H9 (cell line): ENCODE results near the gene CHST1. TPM values are rescaled to one million over a fixed set of nuclear protein-coding genes. Genes with fewer than 3 reads are reported as not detected.

Experiments
- DNase-seq: peaks from one replicate; pipeline ENCODE4 v3.0.0-alpha.2; 2017
- H2AFZ ChIP-seq: one replicate; pipeline ENCODE4 v1.6.1; 2013; ENCODE audit warnings: mild to moderate bottlenecking, low read length, control low read depth, moderate library complexity
- H2AK5ac ChIP-seq: 2 replicates; pipeline ENCODE4 v1.6.1; 2013; ENCODE audit warnings: low read length, control low read depth, mixed read lengths; ENCODE audit not compliant: insufficient read length
- H2BK120ac ChIP-seq: one replicate; pipeline ENCODE4 v1.6.1; 2013; ENCODE audit warnings: low read depth, mild to moderate bottlenecking, low read length, control low read depth, inconsistent platforms; ENCODE audit not compliant: poor library complexity, severe bottlenecking
- H2BK12ac ChIP-seq: 2 replicates; pipeline ENCODE4 v1.6.1; 2013; ENCODE audit warnings: low read length, control low read depth, mixed read lengths, low read depth; ENCODE audit not compliant: insufficient read length
- H2BK15ac ChIP-seq: 2 replicates; pipeline ENCODE4 v1.6.1; 2013; ENCODE audit warnings: low read depth, low read length, control low read depth
- H2BK20ac ChIP-seq: one replicate; pipeline ENCODE4 v1.6.1; 2013; ENCODE audit warnings: low read depth, mild to moderate bottlenecking, low read length, control low read depth, inconsistent platforms; ENCODE audit not compliant: poor library complexity, severe bottlenecking
- H2BK5ac ChIP-seq: 2 replicates; pipeline ENCODE4 v1.6.1; 2013; ENCODE audit warnings: low read length, control low read depth, mixed read lengths; ENCODE audit not compliant: insufficient read length
- H3K14ac ChIP-seq: 2 replicates; pipeline ENCODE4 v1.6.1; 2013; ENCODE audit warnings: low read length, control low read depth; ENCODE audit not compliant: insufficient read depth
- H3K18ac ChIP-seq: 2 replicates; pipeline ENCODE4 v1.6.1; 2013; ENCODE audit warnings: low read depth, mild to moderate bottlenecking, mixed read lengths, low read length, control low read depth; ENCODE audit not compliant: insufficient read length
- H3K23ac ChIP-seq: 2 replicates; pipeline ENCODE4 v1.6.1; 2013; ENCODE audit warnings: low read length, control low read depth, mixed read lengths, low read depth; ENCODE audit not compliant: insufficient read length
- H3K23me2 ChIP-seq: 2 replicates; pipeline ENCODE4 v1.6.1; 2013; ENCODE audit warnings: low read depth, mild to moderate bottlenecking, mixed read lengths, low read length, control low read depth; ENCODE audit not compliant: insufficient read length, poor library complexity, severe bottlenecking
- H3K27ac ChIP-seq: 2 replicates; pipeline ENCODE4 v1.5.1; 2013; ENCODE audit warnings: low read length, control low read depth, mixed read lengths, low read depth; ENCODE audit not compliant: insufficient read length
- H3K27me3 ChIP-seq: 2 replicates; pipeline ENCODE4 v1.6.1; 2013; ENCODE audit warnings: low read length, control low read depth, inconsistent platforms; ENCODE audit not compliant: insufficient read depth
- H3K4ac ChIP-seq: 2 replicates; pipeline ENCODE4 v1.6.1; 2013; ENCODE audit warnings: low read depth, mild to moderate bottlenecking, control low read depth, inconsistent platforms, low read length, moderate library complexity
- H3K4me1 ChIP-seq: 2 replicates; pipeline ENCODE4 v1.6.1; 2013; ENCODE audit warnings: low read length, control low read depth, inconsistent platforms; ENCODE audit not compliant: insufficient read depth
- H3K4me2 ChIP-seq: 2 replicates; pipeline ENCODE4 v1.6.1; 2013; ENCODE audit warnings: low read length, control low read depth, mixed read lengths; ENCODE audit not compliant: insufficient read length, insufficient read depth
- H3K56ac ChIP-seq: 2 replicates; pipeline ENCODE4 v1.6.1; 2013; ENCODE audit warnings: low read depth, mild to moderate bottlenecking, mixed read lengths, low read length, control low read depth; ENCODE audit not compliant: insufficient read length
- H3K79me1 ChIP-seq: 2 replicates; pipeline ENCODE4 v1.6.1; 2013; ENCODE audit warnings: low read depth, mild to moderate bottlenecking, moderate library complexity, low read length, control low read depth, inconsistent platforms; ENCODE audit not compliant: insufficient read depth, poor library complexity, severe bottlenecking
- H3K79me2 ChIP-seq: 2 replicates; pipeline ENCODE4 v1.6.1; 2013; ENCODE audit warnings: low read length, control low read depth, inconsistent platforms; ENCODE audit not compliant: insufficient read depth
- H3K9ac ChIP-seq: 2 replicates; pipeline ENCODE4 v1.6.1; 2013; ENCODE audit warnings: low read length, control low read depth, mixed read lengths; ENCODE audit not compliant: insufficient read length; ENCODE audit errors: extremely low read depth
- H3K9me3 ChIP-seq: one replicate; pipeline ENCODE4 v1.6.1; 2013; ENCODE audit warnings: low read depth, low read length, inconsistent platforms; ENCODE audit not compliant: control insufficient read depth
- H3T11ph ChIP-seq: one replicate; pipeline ENCODE4 v1.6.1; 2013; ENCODE audit warnings: mild to moderate bottlenecking, low read length, control low read depth, inconsistent platforms
- H4K20me1 ChIP-seq: one replicate; pipeline ENCODE4 v1.6.1; 2013; ENCODE audit not compliant: control insufficient read depth, insufficient read length, insufficient read depth
- H4K5ac ChIP-seq: 2 replicates; pipeline ENCODE4 v1.6.1; 2013; ENCODE audit warnings: low read depth, mild to moderate bottlenecking, mixed read lengths, low read length, control low read depth; ENCODE audit not compliant: insufficient read length
- H4K8ac ChIP-seq: replicated peaks from 2 replicates; pipeline ENCODE4 v1.6.1; 2013; ENCODE audit warnings: low read length, control low read depth, mixed read lengths, low read depth; ENCODE audit not compliant: insufficient read length
- H4K91ac ChIP-seq: 2 replicates; pipeline ENCODE4 v1.6.1; 2013; ENCODE audit warnings: low read depth, mild to moderate bottlenecking, moderate library complexity, mixed read lengths, low read length, control low read depth; ENCODE audit not compliant: insufficient read length
- H3K27ac Mint-ChIP-seq, 3 experiments: 2 replicates in 2 of 3; 3 replicates in 1 of 3; pipeline ENCODE4 v1.8.0; 2020 to 2021; ENCODE audit warnings: mixed read lengths in 3 of 3, mild to moderate bottlenecking in 1 of 3, moderate library complexity in 1 of 3
- H3K27me3 Mint-ChIP-seq: 2 replicates; pipeline ENCODE4 v1.8.0; 2021; ENCODE audit warnings: low read depth, mild to moderate bottlenecking, moderate library complexity, mixed read lengths
- H3K36me3 Mint-ChIP-seq, 3 experiments: 2 replicates in 2 of 3; 3 replicates in 1 of 3; pipeline ENCODE4 v1.8.0; 2020 to 2021; ENCODE audit warnings: low read depth in 3 of 3, mixed read lengths in 3 of 3; ENCODE audit not compliant: insufficient read depth in 1 of 3
- H3K4me1 Mint-ChIP-seq, 2 experiments: 2 replicates each; pipeline ENCODE4 v1.8.0; 2020; ENCODE audit warnings: mixed read lengths in 2 of 2
- H3K4me3 Mint-ChIP-seq, 2 experiments: 2 replicates in 1 of 2; 3 replicates in 1 of 2; pipeline ENCODE4 v1.8.0; 2020 to 2021; ENCODE audit warnings: mild to moderate bottlenecking in 2 of 2, mixed read lengths in 2 of 2, moderate library complexity in 1 of 2
- H3K9me3 Mint-ChIP-seq, 2 experiments: 2 replicates in 1 of 2; 3 replicates in 1 of 2; pipeline ENCODE4 v1.8.0; 2020; ENCODE audit warnings: mild to moderate bottlenecking in 2 of 2, mixed read lengths in 2 of 2, moderate library complexity in 1 of 2
- WGBS: extraction: QIAGEN DNeasy Blood & Tissue Kit; methylation state at CpG from one replicate; pipeline ENCODE4 v1.1.7; 2013; ENCODE audit warnings: missing lambda C conversion rate, low lambda C conversion rate, mixed read lengths; ENCODE audit not compliant: insufficient read length; ENCODE audit errors: extremely low coverage; 5-methylcytosine and 5-hydroxymethylcytosine counted together
- total RNA-seq: library from RNA; stranded (reverse); gene quantifications from 2 replicates; pipeline ENCODE4 v1.2.1, GENCODE V29; 2021
- TF ChIP-seq, protein P1 (sequence below): fragments of 200-600 bp; sonication (generic); conservative IDR thresholded peaks from 3 replicates; pipeline ENCODE4 v1.8.0; 2021; ENCODE audit warnings: antibody characterized with exemption, mild to moderate bottlenecking

The CHST1 gene
- total RNA-seq, 1 experiment from 2014 or later: 0.57 TPM

DNA sequence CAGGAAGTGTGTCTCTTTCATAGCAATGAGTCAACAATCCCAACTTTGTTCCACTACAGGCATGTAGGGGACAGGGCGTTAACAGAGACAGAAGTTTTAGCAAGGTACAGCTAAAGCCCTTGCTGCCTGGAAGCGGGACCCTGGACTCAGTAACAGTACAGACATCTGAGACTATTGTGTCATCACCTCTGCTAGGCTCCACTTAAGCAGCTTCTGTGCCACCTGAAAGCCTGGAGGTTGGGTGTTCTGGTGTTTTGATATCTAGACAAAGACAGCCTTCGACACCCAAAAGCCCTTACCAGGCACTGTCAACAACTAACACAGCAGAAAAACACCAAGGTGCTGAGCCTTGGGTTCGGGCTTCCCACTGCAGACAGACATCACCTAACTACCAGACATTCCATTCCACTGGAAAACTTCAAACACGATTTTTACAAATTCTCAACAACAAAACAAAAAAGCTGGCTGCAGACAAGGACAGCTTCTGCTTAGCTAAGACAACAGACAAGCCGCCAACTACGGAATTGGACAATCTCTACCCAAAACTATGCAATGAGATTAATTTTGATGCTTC lies 20.6 kb upstream of the CHST1 start:
- Histone ChIP-seq H3K27me3 (no peaks in the 10 kb centered on the region; the same call in 1 of the 2 replicates), H3K27ac (no peak overlapping the region), H2AK5ac (no peak overlapping the region), H3K4ac (no peak overlapping the region), H3K23ac (no peak overlapping the region), H2BK120ac (no peak overlapping the region), H3K79me2 (no peaks in the 10 kb centered on the region), H3T11ph (no peak overlapping the region), H4K8ac (no peak overlapping the region), H3K18ac (no peak overlapping the region), H3K14ac (no peak overlapping the region), H3K79me1 (no peaks in the 10 kb centered on the region), H3K4me2 (no peak overlapping the region), H3K9me3 (no peaks in the 10 kb centered on the region), H4K91ac (no peak overlapping the region), H2BK5ac (no peak overlapping the region), H4K20me1 (no peaks in the 10 kb centered on the region), H2BK12ac (no peak overlapping the region), H2AFZ (no peak overlapping the region), H3K9ac (no peak overlapping the region), H3K4me1 (no peaks in the 10 kb centered on the region), H3K23me2 (no peaks in the 10 kb centered on the region), H2BK15ac (no peak overlapping the region), H2BK20ac (no peak overlapping the region), H4K5ac (no peak overlapping the region), H3K56ac (no peak overlapping the region)
- Mint-ChIP-seq H3K4me3 (no peak overlapping the region), H3K36me3 (no peaks in the 10 kb centered on the region; a peak in 1 of 7 replicates), H3K27ac (no peak overlapping the region), H3K9me3 (no peaks in the 10 kb centered on the region), H3K27me3 (peaks cover 14% of the 10 kb centered on the region), H3K4me1 (peaks cover 7 to 19% of the 10 kb centered on the region in 2 experiments)
- TF ChIP-seq, protein P1, sequence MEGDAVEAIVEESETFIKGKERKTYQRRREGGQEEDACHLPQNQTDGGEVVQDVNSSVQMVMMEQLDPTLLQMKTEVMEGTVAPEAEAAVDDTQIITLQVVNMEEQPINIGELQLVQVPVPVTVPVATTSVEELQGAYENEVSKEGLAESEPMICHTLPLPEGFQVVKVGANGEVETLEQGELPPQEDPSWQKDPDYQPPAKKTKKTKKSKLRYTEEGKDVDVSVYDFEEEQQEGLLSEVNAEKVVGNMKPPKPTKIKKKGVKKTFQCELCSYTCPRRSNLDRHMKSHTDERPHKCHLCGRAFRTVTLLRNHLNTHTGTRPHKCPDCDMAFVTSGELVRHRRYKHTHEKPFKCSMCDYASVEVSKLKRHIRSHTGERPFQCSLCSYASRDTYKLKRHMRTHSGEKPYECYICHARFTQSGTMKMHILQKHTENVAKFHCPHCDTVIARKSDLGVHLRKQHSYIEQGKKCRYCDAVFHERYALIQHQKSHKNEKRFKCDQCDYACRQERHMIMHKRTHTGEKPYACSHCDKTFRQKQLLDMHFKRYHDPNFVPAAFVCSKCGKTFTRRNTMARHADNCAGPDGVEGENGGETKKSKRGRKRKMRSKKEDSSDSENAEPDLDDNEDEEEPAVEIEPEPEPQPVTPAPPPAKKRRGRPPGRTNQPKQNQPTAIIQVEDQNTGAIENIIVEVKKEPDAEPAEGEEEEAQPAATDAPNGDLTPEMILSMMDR: no peak
- DNase-seq: no peak
- no CpG with 5 or more reads among the region's 7 CpGs for WGBS
